Activated CD8-positive, alpha-beta memory T cell treated with anti-CD3 and anti-CD28 coated beads, Interleukin-2, amount 50 U/mL, for 48 hours (primary cell): ENCODE results near the gene HPS4.
"Not testable (repeated sequence)": the region's sequence is repeated elsewhere in the genome, so short reads cannot be mapped to it uniquely, and the experiment has no call there.

Experiments
- DNase-seq: peaks from one replicate; pipeline ENCODE4 v3.0.0-alpha.2; 2020

The HPS4 gene

DNA sequence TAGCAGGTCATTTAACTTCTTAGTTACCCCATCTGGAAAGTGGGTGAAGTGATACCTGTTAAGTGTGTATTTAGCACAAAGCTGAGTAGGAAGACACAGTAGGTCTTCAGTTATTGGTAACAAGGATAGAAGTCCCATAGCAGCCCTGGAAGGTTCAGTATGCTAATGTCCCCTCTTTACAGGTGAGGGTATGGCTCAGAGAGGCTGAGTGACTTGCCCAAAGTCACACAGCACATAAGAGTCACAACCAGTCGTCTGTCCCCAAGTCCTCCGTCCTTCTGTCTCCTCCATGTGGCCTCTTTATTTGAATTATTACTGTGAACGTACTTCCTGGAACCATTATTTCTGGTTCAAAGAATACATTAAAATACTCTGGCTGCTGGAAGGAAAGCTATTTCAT, 44.0 kb downstream of the HPS4 start:
- no peak for DNase-seq

DNA sequence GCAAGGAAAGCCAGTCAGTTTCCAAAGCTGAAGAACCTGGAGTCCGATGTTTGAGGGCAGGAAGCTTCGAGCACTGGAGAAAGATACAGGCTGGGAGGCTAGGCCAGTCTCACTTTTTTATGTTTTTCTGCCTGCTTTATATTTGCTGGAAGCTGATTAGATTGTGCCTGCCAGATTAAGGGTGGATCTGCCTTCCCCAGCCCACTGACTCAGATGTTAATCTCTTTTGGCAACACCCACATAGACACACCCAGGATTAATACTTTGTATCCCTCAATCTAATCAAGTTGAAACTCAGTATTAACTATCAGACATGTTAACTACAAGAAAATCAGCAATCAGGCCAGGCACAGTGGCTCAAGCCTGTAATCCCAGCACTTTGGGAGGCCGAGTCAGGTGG, 44.8 kb downstream of the HPS4 start:
- not testable (repeated sequence) for DNase-seq

DNA sequence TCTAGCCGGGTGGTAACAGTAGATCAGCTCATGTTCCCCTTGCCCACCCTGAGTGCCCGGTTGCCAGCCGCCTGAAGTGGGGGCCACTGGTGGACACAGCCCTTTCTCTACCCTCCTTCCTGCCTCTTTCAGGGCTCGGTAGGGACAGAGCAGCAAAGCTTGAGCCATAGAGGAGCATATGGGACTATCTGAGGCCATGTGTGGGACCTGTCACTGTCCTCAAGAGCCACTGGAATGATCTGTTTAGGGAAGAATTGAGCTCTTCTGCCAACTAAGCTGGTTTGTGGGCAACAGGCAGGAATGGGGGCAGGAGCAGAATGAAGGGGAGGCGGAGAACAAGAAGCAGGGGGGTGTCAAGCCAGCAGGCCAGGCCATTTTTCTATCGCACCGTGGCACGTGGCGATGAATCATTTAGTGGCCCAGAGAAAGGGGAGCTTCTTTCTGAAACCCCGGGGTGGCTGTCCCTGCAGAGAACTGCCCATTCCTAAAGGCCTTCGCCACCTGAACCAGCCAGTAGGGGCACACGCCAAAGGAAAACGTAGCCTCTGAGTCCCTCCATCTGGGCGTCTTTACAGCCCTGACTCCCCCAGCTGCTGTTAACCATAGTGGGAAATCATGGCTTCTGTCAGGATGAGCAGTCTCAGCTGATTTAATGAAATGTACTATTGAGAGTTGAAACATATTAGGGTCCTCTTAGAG, 45.7 kb downstream of the HPS4 start:
- no peak for DNase-seq

DNA sequence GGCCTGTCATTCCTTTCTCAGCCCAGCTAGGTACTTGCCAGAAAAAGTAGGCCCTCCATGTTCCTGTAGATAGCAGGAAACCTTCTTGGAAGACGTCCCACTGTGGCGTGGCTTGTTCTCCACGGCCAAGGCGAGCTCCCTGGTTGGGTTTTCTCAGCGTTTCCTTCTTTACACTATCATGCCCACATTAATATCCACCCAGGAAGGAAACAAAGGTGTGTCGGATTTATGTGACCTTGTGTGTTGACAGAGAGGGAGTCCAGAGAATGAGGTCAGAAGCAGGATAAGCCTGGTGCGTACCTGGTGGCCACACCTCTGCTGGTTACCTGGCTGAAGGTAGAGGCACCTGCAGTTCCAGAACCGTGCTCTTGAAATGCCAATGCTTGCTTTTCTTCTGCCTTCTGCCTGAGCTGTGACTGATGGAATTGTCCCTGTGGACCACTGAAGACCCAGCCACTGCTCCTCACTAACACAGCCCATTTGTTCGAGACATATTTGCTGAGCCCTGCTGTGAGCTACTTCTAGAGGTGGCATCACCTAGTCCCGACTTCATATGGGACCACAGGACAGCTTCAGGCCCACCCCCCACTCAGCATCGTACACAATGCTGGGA, 46.6 kb downstream of the HPS4 start:
- no peak for DNase-seq

DNA sequence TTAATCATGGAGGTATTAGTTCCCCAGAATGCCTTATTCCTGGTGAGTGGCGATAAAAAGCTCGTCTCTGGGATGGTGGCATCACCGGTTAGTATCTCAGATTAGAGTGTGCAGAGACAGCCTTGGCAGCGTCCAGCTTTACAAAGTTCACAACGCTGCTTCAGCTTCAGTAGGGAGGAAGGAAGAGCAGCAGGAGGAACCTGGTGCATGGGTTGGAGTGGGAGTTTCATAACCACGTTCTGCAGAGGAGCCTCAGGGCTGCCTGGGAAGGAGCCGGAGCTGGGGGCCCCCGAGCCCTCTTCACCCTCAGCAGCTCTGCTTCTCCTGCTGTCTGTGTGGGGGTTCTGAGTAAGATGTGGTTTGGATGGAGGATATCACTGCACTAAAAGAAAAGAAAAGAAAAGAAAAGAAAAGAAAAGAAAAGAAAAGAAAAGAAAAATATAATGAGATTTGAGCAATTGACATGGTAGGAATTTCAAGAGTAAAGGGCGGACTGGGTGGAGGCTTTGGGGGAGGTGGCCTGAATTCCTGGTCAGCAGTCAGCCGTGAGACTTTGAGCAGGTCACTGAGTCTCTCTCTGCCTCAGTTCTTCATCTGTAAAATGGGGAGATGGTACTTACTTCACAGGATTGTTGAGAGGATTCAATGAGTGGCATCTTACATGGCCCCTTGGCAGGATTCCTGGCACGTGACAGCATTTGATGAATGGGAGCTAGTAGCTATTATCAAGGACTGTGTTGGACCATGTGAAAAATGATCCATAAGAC, 48.1 kb downstream of the HPS4 start:
- DNase-seq: no peak

DNA sequence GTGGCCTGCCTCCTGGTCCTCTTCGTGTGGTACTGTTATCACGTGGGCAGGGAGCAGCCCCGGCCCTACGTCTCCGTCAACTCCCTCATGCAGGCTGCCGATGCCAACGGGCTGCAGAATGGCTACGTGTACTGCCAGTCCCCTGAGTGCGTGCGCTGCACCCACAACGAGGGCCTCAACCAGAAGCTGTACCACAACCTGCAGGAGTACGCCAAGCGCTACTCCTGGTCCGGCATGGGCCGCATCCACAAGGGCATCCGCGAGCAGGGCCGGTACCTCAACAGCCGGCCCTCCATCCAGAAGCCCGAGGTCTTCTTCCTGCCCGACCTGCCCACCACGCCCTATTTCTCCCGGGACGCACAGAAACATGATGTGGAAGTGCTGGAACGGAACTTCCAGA, 49.8 kb downstream of the HPS4 start:
- DNase-seq: no peak

DNA sequence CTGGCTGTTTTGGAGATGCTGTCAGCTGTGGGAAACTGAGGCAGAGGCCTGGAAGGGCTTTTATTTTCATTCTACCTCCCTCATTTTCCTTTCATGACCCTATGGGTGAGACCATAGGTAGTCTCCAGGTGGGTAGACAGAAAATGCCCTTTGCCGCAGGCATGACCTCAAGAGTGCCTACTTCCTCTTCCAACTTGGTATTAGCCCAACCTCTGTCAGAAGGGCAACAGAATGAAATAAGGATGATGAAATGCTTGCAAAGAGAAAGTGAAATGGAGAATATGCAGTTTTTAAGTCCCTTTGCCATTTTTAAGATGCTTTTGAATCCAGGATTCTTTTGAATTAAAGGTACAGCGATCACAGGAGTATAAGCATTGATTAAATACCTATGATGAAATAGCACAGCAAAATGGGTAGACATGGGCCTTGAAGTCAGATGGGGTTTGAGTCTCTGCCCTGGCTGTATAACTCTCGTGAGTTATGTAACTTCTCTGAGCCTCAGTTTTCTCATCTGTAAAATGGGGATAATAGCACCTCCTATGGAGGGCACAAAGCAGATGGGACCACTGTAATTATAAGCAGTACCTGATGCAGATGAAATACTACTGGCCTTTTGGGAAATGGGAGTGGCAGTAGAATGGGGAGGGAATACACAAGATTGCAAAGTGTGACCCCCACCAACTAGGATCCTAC, 50.8 kb downstream of the HPS4 start:
- no peak for DNase-seq

DNA sequence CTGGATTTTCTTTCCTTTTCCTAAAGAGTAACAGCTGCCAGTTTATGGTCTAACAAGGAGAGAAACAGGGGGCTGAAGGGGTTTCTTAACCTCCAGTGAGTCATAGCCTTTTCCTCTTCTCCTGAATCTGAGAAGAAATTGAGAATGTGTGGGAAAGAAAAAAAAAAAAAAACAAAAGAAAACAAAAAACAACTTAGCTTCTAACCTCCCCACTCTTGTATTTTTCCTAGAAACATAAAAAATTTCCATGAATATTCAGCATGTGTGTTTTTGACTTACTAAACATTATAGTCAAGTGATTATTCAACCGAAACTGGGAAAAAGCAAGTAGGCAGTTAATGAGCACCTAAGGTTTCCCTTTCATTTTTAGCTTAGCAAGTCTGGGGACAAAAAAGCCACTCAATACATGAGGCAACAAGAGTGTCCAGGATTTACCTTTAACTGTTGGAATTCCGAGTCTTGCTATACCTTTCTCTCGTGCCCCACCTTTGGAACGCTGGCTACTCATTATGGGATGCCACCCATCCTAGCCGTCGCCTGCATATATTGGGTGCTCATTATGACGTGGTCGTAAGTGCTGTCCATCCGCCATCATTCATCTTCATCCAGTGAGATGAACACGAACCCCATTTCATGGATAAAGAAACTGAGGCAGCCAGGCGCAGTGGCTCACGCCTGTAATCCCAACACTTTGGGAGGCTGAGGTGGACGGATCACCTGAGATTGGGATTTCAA, 52.2 kb downstream of the HPS4 start:
- DNase-seq: no peak

DNA sequence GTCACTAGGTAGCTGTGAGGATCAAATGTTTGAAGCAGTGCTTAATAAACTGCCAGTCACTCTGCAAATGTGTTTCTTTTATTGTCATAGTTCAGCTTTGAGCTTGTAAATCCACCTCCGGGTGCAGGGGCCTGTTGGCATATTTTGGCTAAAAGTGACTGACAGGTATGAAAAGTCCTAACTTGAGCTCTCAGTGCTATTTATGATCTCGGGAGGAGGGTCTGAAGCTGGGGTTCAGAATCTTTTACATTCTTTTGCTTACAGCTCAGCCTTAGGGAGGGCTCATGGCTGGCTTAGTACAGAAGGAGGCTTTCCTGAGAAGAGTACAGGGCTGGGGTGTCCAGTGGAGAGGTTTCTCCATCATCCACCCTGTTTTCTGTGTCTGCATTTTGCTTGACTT, 53.0 kb downstream of the HPS4 start:
- no peak for DNase-seq

DNA sequence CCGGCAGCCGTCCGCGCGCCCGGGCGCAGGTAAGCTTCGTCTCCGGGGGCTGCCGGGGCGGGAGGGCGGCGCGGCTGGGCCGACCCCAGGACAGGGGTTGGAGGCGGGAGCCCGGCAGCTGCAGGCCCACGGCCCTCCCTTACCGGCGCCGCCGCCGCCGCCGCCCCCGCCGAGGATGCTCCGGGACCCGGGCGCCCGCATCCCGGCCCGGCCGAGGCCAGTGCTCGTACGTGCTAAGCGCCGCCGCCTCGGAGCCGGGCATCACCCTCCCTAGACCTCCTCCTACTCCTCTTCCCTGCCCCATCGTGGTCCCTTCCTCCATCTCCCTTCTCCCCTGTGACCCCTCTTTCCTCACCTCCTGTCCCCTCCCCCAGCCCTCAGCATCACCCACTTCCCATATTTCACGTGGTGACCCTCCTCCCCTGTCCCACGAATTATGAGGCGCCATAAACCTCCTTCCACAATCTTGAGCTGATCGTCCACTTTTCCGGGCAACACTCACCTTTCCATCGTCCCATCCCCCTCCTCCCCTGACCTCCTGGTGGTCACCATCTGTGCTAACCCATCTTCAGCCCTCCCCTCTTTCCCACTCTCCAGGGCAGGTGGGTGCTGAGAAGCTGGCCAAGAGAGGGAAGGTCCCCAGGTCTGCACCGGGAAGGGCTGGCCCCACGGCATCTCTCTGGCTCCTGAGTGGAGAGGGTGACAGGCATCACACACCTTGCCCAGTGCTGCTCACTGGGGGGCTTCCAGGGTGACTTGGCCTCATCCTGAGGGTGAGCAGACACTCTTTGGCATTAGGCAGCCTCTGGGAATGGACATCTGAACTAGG, 53.9 kb downstream of the HPS4 start:
- no peak for DNase-seq

DNA sequence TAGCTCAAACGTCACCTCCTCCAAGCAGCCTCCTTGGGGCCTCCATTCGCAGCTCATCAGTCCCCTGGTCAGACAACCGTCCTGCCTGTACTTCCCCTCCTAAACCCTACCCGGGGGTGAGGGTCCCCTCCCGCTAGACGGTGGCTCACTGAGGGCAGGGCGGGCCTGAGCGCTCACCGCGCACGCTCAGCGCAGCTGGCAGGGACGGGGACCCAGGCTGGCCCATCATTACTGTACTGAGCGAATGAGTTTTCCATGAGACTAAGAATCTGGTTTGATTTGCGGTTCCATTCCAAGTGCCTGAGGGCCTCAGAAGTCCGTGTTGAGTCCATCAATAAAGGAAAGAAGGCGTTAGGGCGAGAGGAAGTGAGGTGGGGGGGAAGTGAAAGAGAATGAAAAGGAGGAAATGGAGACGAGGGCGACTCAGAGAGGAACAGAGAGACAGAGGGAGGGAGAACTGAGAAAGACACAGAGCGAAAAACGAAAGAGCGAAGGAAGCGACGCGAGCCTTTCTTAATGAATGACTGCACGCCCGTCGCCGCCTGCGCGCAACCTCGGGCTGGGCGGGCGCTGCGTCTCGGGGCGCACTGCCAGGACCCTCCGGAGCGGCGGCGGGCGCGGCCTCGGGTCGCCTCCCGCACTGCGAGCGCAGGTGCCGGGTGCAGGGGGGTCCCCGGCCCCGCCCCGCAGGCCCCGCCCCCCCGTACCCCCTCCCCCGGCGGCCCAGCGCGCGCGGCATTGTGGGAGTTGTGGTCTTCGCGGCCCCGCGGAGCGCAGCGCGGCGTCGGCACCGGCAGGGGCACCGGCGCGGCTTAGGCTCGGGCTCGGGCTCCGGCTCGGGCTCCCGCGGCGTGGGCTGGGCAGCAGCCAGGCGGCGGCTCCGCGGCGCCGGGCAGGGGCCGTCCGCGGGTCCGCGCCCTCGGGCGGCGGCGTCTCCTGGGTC, 54.8 kb downstream of the HPS4 start, which contains the start of gene ASPHD2:
Gene ASPHD2, plus strand, starts transcription at position 746 of the 943 bp plus-strand sequence. CDS start 4,356 bp downstream, outside the sequence.
- DNase-seq: peak; percentile 87

DNA sequence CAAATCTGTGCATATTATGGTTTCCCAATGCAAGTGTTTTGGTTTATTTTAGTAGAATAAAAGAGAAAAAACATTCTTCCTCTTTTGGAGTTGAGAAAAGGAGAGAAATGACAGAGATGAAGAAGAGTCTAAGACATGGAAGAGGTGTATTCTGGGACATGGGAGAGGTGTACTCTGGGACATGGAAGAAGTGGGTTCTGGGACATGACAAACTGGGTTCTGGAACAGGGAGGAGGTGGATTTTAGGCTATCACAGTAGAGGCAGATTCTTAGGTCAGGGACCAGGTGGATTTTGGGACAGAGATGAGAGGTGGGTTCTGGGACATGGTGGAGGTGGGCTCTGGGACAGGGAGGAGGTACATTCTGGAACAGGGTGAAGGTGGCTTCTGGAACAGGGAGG, 56.7 kb downstream of the HPS4 start:
- DNase-seq: no peak

DNA sequence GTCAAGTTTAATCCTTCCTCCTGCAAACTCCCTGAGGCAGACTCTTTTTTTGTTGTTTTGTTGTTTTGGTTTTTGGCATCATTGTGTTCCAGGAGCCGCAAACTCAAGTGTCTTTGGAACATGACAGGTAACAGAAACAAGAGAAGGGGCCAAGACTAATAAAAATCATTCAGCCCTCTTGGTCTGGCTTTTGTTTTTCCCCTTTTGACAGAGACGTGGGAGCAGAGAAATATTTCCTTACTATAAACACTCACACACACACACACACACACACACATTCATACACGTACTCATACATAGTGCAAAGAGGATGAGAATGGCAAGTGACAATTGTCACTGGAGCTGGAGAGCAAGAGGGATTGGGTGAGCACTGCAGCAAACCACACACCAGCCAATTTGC, 65.0 kb downstream of the HPS4 start:
- DNase-seq: no peak

DNA sequence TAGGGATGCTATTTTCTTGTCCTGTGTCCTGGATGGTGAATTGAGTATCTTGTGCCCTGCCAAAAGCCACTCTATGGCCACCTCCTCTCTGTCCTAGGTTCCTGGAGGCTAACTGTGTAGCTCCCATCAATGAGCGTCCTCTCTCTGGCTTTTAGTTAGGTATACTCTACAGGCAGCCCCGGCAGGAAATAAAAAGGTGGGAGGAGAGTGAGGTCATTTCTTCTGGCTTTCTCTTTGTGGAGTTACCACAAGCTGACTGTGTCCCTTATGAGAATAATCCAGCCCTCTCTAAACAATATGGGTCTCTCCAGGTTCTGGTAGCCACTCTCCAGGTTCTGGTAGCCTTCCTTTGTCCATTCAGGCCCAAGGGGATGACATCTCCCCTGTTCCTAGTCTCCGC, 66.2 kb downstream of the HPS4 start:
- DNase-seq: no peak

DNA sequence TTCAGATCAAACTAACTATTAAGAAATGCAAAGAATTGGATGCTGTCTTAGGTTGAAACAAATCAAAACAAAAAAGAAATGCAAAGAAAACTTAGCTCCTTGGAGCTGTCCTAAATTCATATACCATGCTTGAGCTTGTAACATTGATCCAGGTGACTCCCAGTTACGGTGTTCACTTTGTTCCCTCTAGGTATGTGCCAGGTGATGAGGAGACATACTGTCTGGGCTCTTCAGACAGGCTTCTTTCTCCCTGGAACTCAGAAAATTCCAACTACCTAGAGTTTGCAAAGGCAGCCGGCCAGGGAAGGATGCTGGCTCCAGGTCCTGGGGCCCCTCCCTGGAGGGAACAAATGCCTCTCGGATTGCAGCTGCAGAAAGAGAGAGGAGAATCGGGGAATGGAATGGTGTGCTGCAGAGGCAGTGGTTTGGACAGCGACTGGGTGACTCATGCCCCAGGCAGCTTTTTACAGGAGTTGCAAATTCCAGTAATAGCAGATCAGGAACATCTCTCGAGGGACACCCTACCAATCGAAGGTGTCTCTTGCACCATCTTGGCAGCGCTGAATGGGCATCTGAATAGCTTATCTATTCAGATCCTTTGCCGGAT, 66.8 kb downstream of the HPS4 start:
- no peak for DNase-seq

DNA sequence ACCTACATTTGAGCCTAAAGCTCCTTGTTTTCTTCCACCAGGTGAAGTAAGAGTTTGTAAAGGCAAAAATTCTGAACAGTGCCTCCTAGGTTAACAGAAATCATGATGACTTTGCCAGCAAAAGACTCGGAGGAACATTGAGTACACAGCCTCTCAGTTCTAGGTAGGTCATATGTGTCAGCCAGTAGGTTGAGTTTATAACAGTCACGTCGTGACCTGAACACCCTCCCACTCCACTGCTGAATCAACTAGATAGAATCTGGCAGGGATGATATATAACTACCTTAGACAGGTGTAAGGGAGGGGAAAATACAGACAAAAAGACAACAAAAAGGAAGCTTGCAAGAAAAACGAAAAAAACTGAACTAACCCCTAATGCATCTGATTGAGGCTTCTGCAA, 67.3 kb downstream of the HPS4 start:
- no peak for DNase-seq

DNA sequence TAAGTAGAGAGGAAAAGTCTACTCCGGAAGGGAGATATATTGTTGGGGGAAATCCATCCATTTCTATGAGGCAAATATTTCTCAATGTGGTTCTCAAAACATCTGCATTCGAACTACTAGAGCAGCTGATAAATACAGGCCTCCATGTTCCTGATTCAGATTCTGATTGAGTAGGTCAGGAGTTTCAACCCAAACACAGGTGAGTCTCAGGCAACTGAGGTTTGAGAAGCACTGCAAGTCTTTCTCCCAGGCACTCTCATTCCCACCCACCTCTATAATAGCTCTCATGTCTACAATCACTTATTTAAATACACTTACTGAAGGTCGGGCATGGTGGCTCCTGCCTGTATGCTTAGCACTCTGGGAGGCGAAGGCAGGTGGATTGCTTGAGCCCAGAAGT, 69.2 kb downstream of the HPS4 start:
- DNase-seq: no peak

DNA sequence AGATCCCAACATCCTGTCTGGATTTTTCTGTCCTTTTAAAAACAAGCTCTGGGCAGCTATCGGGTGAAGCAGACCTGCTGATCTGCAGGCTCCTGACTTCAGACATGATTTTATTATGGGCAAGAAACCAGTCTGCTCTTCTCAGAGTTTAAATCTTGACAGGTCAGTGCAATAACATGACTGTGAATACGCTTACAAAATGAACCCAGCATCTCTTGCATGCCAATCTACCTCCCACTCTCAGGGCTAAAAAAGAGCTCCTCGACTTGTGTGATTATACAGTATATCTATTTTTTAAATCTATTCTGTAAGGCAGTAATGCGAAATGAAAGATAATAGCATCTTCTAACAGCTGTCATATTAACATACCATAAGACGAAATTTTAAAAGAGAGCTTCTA, 73.2 kb downstream of the HPS4 start:
- DNase-seq: no peak

DNA sequence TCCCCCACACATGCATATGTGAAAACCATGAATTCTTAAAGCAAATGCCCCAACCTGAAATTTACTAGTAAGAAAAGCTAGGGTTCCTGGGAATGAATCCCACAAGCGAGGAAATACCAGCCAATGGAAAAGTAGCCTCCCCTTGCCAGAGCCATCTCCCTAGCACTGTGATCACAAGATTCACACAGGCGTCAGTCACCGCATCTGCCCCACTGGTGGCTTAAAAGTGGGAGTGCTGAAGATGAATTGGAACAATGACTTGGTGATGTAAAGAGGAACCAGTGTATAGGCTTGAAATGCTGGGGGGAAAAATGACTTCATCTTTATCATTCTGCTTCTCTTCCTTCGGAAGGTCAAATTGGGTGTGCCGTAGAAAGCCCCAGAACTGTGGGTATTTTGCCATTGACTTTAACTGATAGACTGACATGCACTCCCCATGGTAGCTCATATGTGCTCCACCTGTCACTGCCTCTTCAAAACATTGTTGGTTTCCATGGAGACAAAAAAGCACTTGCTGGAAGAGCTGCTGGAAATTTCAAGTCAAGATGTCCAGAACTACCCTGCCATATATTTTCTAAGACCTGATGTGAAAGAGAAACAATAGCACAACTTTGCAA, 73.8 kb downstream of the HPS4 start:
- DNase-seq: no peak
